Measurements from ENCODE around the gene ATP5F1D. TPM values are rescaled to one million over a fixed set of nuclear protein-coding genes. Genes with fewer than 3 reads are reported as not detected.

The ATP5F1D gene
- total RNA-seq, 1 experiment from 2014 or later, result 179 TPM

DNA sequence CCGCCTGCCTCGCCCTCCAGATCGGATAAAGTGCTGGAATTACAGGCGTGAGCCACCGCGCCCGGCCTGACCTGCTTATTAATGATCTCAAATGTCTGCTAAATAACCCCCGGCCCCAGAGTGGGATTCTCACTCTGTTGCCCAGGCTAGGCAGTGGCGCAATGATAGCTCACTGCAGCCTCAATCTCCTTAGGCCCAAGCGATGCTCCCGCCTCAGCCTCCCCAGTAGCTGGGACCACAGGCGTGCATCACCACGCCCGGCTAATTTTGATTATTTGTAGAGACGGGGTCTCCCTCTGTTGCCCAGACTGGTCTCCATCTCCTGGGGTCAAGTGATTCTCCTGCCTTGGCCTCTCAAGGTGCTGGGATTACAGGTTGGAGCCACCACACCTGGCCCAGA, 626 bp upstream of the ATP5F1D start:
- Histone ChIP-seq H3T11ph (ENCODE audit: low read length) (no peak overlapping the region), H3K9ac (ENCODE audit: extremely low read depth, insufficient read length, low read length) (no peak overlapping the region), H3K4me1 (ENCODE audit: insufficient read depth, low read length) (no peaks in the 10 kb centered on the region), H2BK5ac (ENCODE audit: insufficient read length, low read length) (no peak overlapping the region), H3K27me3 (ENCODE audit: insufficient read depth, low read length) (no peaks in the 10 kb centered on the region), H3K79me1 (ENCODE audit: insufficient read depth, low read depth, low read length, poor library complexity, severe bottlenecking) (no peaks in the 10 kb centered on the region), H2BK20ac (ENCODE audit: low read depth, low read length, poor library complexity, severe bottlenecking) (no peak overlapping the region), H4K20me1 (ENCODE audit: control insufficient read depth, insufficient read depth, insufficient read length) (no peaks in the 10 kb centered on the region), H3K23me2 (ENCODE audit: insufficient read length, low read depth, low read length, poor library complexity, severe bottlenecking) (peaks cover 11% of the 10 kb centered on the region), H3K18ac (ENCODE audit: insufficient read length, low read depth, low read length) (no peak overlapping the region), H2BK120ac (ENCODE audit: low read depth, low read length, poor library complexity, severe bottlenecking) (no peak overlapping the region), H3K56ac (ENCODE audit: insufficient read length, low read depth, low read length) (no peak overlapping the region), H4K91ac (ENCODE audit: insufficient read length, low read depth, low read length) (no peak overlapping the region), H3K23ac (ENCODE audit: insufficient read length, low read depth, low read length) (no peak overlapping the region), H4K8ac (replicated peaks; ENCODE audit: insufficient read length, low read depth, low read length) (no peak overlapping the region), H2AK5ac (ENCODE audit: insufficient read length, low read length) (no peak overlapping the region), H3K14ac (ENCODE audit: insufficient read depth, low read length) (no peak overlapping the region), H4K5ac (ENCODE audit: insufficient read length, low read depth, low read length) (no peak overlapping the region), H2AFZ (ENCODE audit: low read length) (no peak overlapping the region), H2BK12ac (ENCODE audit: insufficient read length, low read depth, low read length) (no peak overlapping the region), H3K4me2 (ENCODE audit: insufficient read depth, insufficient read length, low read length) (peak overlapping the region; percentile 52), H2BK15ac (ENCODE audit: low read depth, low read length) (no peak overlapping the region), H3K4ac (ENCODE audit: low read depth, low read length) (no peak overlapping the region), H3K79me2 (ENCODE audit: insufficient read depth, low read length) (no peaks in the 10 kb centered on the region; the same call in 1 of the 2 replicates), H3K9me3 (ENCODE audit: control insufficient read depth, low read depth, low read length) (no peaks in the 10 kb centered on the region), H3K27ac (ENCODE audit: insufficient read length, low read depth, low read length) (no peak overlapping the region)
- Mint-ChIP-seq H3K27me3 (ENCODE audit: low read depth) (peaks cover 1% of the 10 kb centered on the region), H3K4me1 (peaks cover 15 to 23% of the 10 kb centered on the region in 2 experiments), H3K27ac (no peak overlapping the region), H3K36me3 (ENCODE audit: insufficient read depth in 1 of 3, low read depth in 3 of 3) (peaks cover 0 to 3% (median 1%) of the 10 kb centered on the region in 3 experiments; a peak in 4 of 7 replicates), H3K4me3 (peak overlapping the region; percentile 85 to 89), H3K9me3 (no peaks in the 10 kb centered on the region; a peak in 1 of 5 replicates)
- DNase-seq, result no peak
- no CpG with 5 or more reads among the region's 15 CpGs for WGBS (ENCODE audit: extremely low coverage, insufficient read length, low lambda C conversion rate)
- TF ChIP-seq, protein P1, sequence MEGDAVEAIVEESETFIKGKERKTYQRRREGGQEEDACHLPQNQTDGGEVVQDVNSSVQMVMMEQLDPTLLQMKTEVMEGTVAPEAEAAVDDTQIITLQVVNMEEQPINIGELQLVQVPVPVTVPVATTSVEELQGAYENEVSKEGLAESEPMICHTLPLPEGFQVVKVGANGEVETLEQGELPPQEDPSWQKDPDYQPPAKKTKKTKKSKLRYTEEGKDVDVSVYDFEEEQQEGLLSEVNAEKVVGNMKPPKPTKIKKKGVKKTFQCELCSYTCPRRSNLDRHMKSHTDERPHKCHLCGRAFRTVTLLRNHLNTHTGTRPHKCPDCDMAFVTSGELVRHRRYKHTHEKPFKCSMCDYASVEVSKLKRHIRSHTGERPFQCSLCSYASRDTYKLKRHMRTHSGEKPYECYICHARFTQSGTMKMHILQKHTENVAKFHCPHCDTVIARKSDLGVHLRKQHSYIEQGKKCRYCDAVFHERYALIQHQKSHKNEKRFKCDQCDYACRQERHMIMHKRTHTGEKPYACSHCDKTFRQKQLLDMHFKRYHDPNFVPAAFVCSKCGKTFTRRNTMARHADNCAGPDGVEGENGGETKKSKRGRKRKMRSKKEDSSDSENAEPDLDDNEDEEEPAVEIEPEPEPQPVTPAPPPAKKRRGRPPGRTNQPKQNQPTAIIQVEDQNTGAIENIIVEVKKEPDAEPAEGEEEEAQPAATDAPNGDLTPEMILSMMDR (conservative IDR thresholded peaks at IDR 0.05), result no peak

All from H9 (cell line).